Natural killer cell (primary cell): ENCODE results near the gene SGF29. TPM values are rescaled to one million over a fixed set of nuclear protein-coding genes. Genes with fewer than 3 reads are reported as not detected.

Experiments
- ATAC-seq, 3 donors: fragments of 150-1000 bp in 2 of 3; fragments of 200-7000 bp in 1 of 3; cut with Tn5 transposase; 1 replicate in 1 of 3; 2 replicates in 2 of 3; pipeline ENCODE4 v1.10.0; 2021; ENCODE audit warnings: mild to moderate bottlenecking in 2 of 3, moderate library complexity in 2 of 3
- DNase-seq, 2 donors: peaks; one replicate each; pipeline versions ENCODE4 v3.0.0 to v3.0.0-alpha.2; 2013 to 2021; ENCODE audit warnings: mixed read lengths in 1 of 2
- H3K27ac ChIP-seq: one replicate; pipeline ENCODE4 v1.5.1; 2013; ENCODE audit warnings: mild to moderate bottlenecking, low read length
- H3K27me3 ChIP-seq: one replicate; pipeline ENCODE4 v1.6.1; 2013; ENCODE audit warnings: low read length; ENCODE audit not compliant: control insufficient read depth, insufficient read depth
- H3K36me3 ChIP-seq: one replicate; pipeline ENCODE4 v1.6.1; 2013; ENCODE audit warnings: low read length; ENCODE audit not compliant: control insufficient read depth, insufficient read depth
- H3K4me1 ChIP-seq: one replicate; pipeline ENCODE4 v1.6.1; 2013; ENCODE audit warnings: low read length; ENCODE audit not compliant: control insufficient read depth, insufficient read depth
- H3K4me3 ChIP-seq: one replicate; pipeline ENCODE4 v1.5.1; 2013; ENCODE audit warnings: low read length
- H3K9me3 ChIP-seq: one replicate; pipeline ENCODE4 v1.6.1; 2013; ENCODE audit warnings: low read length; ENCODE audit not compliant: control insufficient read depth, insufficient read depth
- H3K27ac Mint-ChIP-seq, 2 donors: one replicate each; pipeline ENCODE4 v1.8.0; 2022; ENCODE audit warnings: mild to moderate bottlenecking in 2 of 2, mixed read lengths in 2 of 2, moderate library complexity in 1 of 2
- H3K27me3 Mint-ChIP-seq, 2 donors: one replicate each; pipeline ENCODE4 v1.8.0; 2022; ENCODE audit warnings: low read depth in 2 of 2, mixed read lengths in 2 of 2
- H3K36me3 Mint-ChIP-seq: one replicate; pipeline ENCODE4 v1.8.0; 2022; ENCODE audit warnings: mixed read lengths
- H3K4me1 Mint-ChIP-seq, 2 donors: one replicate each; pipeline ENCODE4 v1.8.0; 2022; ENCODE audit warnings: mixed read lengths in 2 of 2
- H3K4me3 Mint-ChIP-seq: one replicate; pipeline ENCODE4 v1.8.0; 2022; ENCODE audit warnings: mild to moderate bottlenecking, moderate library complexity, mixed read lengths
- H3K9me3 Mint-ChIP-seq, 2 donors: one replicate each; pipeline ENCODE4 v1.8.0; 2022; ENCODE audit warnings: mixed read lengths in 2 of 2
- WGBS: methylation state at CpG from one replicate; pipeline ENCODE4 v1.1.7; 2013; ENCODE audit warnings: missing lambda C conversion rate; ENCODE audit not compliant: insufficient coverage; 5-methylcytosine and 5-hydroxymethylcytosine counted together
- intact Hi-C: fragments of 100-400 bp; cut with micrococcal nuclease; formaldehyde crosslinking; loops from one replicate; pipeline ENCODE4 v1.14.2; 2022
- total RNA-seq, 4 donors: library from RNA; stranded (reverse); fragments of 120-200 nt in 1 of 4; gene quantifications; one replicate each; pipeline versions ENCODE4 v1.2.3 to v1.2.4, GENCODE V29; 2013 to 2022
- TF ChIP-seq, protein P1 (sequence below): fragments of 200-600 bp; IDR thresholded peaks from one replicate; pipeline ENCODE4 v1.8.0; 2022; ENCODE audit warnings: antibody characterized with exemption

Gene SGF29
- total RNA-seq, 3 donors from 2014 or later (not counting 1 experiment from before 2014, with no cell fraction given): 31.6 to 45.1 (median 43.1) TPM

DNA sequence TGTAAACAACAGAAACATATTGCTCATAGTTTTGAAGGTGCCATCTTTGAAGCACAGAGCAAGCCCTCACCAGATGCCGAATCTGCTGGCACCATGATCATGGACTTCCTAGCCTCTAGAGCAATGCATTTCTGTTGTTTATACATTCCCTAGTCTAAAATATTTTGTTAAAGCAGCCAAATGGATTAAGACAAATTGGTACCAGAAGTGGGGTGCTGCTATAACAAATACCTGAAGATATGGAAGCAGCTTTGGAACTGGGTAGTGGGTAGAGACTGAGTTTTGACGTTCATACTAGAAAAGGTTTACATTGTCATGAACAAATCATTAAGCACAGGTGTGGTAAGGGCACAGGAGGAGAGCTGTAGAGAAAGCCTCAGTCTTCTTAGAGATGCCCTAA is 13.6 kb downstream of the SGF29 start:
- WGBS: 96% methylated on average over 2 of the region's 2 CpGs
- H3K4me1 Mint-ChIP-seq: peaks cover 22 to 44% of the 10 kb centered on the region in 2 donors
- ATAC-seq (no peak), DNase-seq (no peak)
- Histone ChIP-seq H3K4me3 (no peak overlapping the region), H3K4me1 (no peaks in the 10 kb centered on the region), H3K9me3 (peaks cover 13% of the 10 kb centered on the region), H3K27ac (no peak overlapping the region), H3K36me3 (no peaks in the 10 kb centered on the region), H3K27me3 (no peaks in the 10 kb centered on the region)
- intact Hi-C loops: no loop called here
- H3K27ac Mint-ChIP-seq: no peak overlapping the region
- no peaks in the 10 kb centered on the region for H3K27me3 Mint-ChIP-seq
- no peaks in the 10 kb centered on the region for H3K36me3 Mint-ChIP-seq
- TF ChIP-seq, protein P1, sequence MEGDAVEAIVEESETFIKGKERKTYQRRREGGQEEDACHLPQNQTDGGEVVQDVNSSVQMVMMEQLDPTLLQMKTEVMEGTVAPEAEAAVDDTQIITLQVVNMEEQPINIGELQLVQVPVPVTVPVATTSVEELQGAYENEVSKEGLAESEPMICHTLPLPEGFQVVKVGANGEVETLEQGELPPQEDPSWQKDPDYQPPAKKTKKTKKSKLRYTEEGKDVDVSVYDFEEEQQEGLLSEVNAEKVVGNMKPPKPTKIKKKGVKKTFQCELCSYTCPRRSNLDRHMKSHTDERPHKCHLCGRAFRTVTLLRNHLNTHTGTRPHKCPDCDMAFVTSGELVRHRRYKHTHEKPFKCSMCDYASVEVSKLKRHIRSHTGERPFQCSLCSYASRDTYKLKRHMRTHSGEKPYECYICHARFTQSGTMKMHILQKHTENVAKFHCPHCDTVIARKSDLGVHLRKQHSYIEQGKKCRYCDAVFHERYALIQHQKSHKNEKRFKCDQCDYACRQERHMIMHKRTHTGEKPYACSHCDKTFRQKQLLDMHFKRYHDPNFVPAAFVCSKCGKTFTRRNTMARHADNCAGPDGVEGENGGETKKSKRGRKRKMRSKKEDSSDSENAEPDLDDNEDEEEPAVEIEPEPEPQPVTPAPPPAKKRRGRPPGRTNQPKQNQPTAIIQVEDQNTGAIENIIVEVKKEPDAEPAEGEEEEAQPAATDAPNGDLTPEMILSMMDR: no peak
- peaks cover 3 to 6% of the 10 kb centered on the region in 2 donors for H3K9me3 Mint-ChIP-seq
- H3K4me3 Mint-ChIP-seq: no peak overlapping the region

DNA sequence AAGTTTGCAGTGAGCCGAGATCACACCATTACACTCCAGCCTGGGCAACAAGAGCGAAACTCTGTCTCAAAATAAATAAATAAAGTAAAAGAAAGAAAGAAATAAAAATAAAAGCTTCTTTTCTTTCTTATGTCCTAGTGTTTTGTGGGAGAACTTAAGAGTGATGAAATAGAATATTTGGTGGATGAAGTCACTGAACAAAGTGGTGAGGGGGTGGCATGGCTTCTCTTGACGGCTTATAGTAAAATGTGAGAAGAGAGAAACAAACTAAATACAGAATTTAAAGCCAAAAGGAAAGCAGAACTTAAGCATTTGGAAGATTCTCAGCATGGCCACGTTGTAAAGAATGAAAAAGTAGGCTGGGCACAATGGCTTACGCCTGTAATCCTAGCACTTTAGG is 15.3 kb downstream of the SGF29 start:
- H3K27ac ChIP-seq: no peak overlapping the region
- TF ChIP-seq, protein P1: no peak
- no peak overlapping the region for H3K27ac Mint-ChIP-seq
- H3K4me3 ChIP-seq: no peak overlapping the region
- intact Hi-C loops: no loop called here
- ATAC-seq (no peak), DNase-seq (no peak)
- WGBS: 97% methylated on average over 3 of the region's 5 CpGs
- H3K9me3 Mint-ChIP-seq: peaks cover 3 to 6% of the 10 kb centered on the region in 2 donors
- no peaks in the 10 kb centered on the region for H3K27me3 Mint-ChIP-seq
- H3K4me1 ChIP-seq: peaks cover 10% of the 10 kb centered on the region
- H3K27me3 ChIP-seq: no peaks in the 10 kb centered on the region
- no peak overlapping the region for H3K4me3 Mint-ChIP-seq
- no peaks in the 10 kb centered on the region for H3K36me3 ChIP-seq
- no peaks in the 10 kb centered on the region for H3K36me3 Mint-ChIP-seq
- H3K9me3 ChIP-seq: peaks cover 13% of the 10 kb centered on the region
- peaks cover 31 to 51% of the 10 kb centered on the region in 2 donors for H3K4me1 Mint-ChIP-seq

DNA sequence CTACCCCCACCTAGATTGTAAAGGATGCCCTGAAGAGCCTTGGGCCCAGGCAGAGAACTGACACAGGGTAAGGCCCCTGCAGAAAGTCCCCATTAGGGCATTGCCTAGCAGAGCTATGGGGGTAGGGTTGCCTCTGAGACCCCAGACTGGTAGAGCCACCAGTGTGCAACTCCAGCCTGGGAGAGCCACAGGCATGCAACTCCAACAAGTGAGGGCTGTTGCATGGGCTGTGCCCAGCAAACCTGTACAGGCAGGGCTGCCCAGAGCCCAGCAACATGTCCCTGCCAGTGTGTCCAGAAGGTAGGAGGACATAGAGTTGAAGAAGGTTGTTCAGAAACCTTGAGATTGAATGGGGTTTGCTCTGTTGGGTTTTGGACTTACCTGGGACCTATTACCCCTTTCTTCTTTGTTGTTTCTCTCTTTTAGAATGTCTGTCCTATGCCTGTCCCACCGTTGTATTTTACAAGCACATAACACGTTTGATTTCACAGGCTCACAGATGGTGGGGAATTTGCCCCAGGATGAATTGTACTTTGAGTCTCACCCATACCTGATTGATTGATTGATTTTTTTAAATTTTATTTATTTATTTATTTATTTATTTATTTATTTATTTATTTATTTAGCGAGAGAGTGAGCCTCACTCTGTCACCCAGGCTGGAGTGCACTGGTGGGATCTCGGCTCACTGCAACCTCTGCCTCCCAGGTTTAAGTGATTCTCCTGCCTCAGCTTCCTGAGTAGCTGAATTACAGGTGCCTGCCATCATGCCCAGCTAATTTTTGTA is 16.4 kb downstream of the SGF29 start:
- WGBS: 100% methylated on average over 4 of the region's 4 CpGs
- no peak overlapping the region for H3K4me3 Mint-ChIP-seq

More for the DNA sequence above, 16.4 kb downstream of the SGF29 start:
- no peak overlapping the region for H3K27ac Mint-ChIP-seq
- H3K4me1 ChIP-seq: peaks cover 15% of the 10 kb centered on the region
- ATAC-seq: no peak
- H3K27ac ChIP-seq: no peak overlapping the region
- TF ChIP-seq, protein P1: no peak
- H3K9me3 Mint-ChIP-seq: peaks cover 3 to 6% of the 10 kb centered on the region in 2 donors
- no peaks in the 10 kb centered on the region for H3K27me3 Mint-ChIP-seq
- no peak for DNase-seq
- H3K36me3 Mint-ChIP-seq: no peaks in the 10 kb centered on the region
- H3K4me1 Mint-ChIP-seq: peaks cover 42 to 56% of the 10 kb centered on the region in 2 donors
- H3K36me3 ChIP-seq: no peaks in the 10 kb centered on the region
- intact Hi-C loops: no loop called here
- H3K9me3 ChIP-seq: peaks cover 13% of the 10 kb centered on the region
- no peak overlapping the region for H3K4me3 ChIP-seq
- H3K27me3 ChIP-seq: no peaks in the 10 kb centered on the region
